Mesodermal cell (in vitro differentiated cells): Measurements from ENCODE around the gene PAPOLB.

Source experiments
- H3K27ac ChIP-seq: 2 replicates; pipeline ENCODE4 v1.7.0; 2013; ENCODE audit warnings: mild to moderate bottlenecking, low read depth, low read length, moderate library complexity; ENCODE audit not compliant: severe bottlenecking
- H3K36me3 ChIP-seq: 2 replicates; pipeline ENCODE4 v1.7.1; 2013; ENCODE audit warnings: mild to moderate bottlenecking, low read length, moderate library complexity; ENCODE audit not compliant: control insufficient read depth, insufficient read depth
- H3K4me1 ChIP-seq: one replicate; pipeline ENCODE4 v1.7.1; 2013; ENCODE audit warnings: mild to moderate bottlenecking, low read length; ENCODE audit not compliant: insufficient read depth, control insufficient read depth, poor library complexity, severe bottlenecking
- H3K4me3 ChIP-seq: 2 replicates; pipeline ENCODE4 v1.7.0; 2013; ENCODE audit warnings: low read length, control low read depth, mild to moderate bottlenecking; ENCODE audit not compliant: insufficient read depth, poor library complexity, severe bottlenecking; ENCODE audit errors: extremely low read depth
- H3K9me3 ChIP-seq: 2 replicates; pipeline ENCODE4 v1.7.1; 2013; ENCODE audit warnings: mild to moderate bottlenecking, low read length, moderate library complexity; ENCODE audit not compliant: control insufficient read depth
- WGBS, 2 experiments: methylation state at CpG; one replicate each; pipeline ENCODE4 v1.1.5; 2013; ENCODE audit warnings: missing lambda C conversion rate in 2 of 2; ENCODE audit not compliant: insufficient coverage in 2 of 2; 5-methylcytosine and 5-hydroxymethylcytosine counted together

The PAPOLB gene

DNA sequence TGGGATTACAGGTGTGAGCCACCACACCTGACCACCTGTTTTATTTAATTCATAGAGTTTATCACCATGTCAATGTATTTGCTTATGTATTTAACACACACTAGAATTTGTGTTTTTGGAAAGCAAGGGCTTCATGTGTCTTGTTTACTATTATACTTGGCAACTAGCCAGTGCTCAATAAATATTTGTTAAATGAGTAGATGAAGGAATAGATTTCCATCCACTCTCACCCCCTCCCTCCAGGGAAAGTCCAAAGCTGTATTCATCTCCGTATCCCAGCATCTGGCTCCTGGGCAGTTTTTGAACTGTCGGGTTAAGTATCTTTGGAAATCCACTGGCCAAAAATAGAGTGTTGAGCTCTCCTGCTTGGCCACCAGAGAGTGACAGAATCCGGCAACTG lies 26.3 kb upstream of the PAPOLB start:
- Histone ChIP-seq H3K36me3 (no peaks in the 10 kb centered on the region), H3K4me3 (no peak overlapping the region), H3K27ac (no peak overlapping the region), H3K4me1 (no peaks in the 10 kb centered on the region), H3K9me3 (no peaks in the 10 kb centered on the region)
- WGBS, 2 experiments, result 89 to 95% methylated on average over 2 to 3 of the region's 3 CpGs

DNA sequence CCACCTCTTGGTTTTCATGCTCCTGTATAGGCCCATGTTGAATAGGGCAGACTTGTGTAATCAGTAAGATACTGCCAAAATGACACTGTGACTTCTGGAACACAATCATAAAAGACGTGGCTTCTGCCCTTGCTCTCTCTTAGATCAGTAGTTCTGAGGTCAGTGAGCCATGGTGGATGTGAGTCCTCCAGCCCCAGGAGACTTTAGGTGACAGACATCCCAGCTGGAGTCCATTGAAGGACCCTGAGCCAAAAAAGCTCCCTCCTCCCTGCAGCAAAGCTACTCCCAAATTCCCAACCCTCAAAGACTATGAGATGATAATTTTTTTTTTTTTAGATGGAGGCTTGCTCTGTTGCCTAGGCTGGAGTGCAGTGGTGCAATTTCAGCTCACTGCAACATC lies 24.8 kb upstream of the PAPOLB start:
- Histone ChIP-seq H3K36me3 (no peaks in the 10 kb centered on the region), H3K9me3 (no peaks in the 10 kb centered on the region), H3K4me3 (no peak overlapping the region), H3K27ac (no peak overlapping the region), H3K4me1 (peaks cover 6% of the 10 kb centered on the region)
- WGBS, 2 experiments, result 33 to 83% methylated on average over 1 of the region's 1 CpG

DNA sequence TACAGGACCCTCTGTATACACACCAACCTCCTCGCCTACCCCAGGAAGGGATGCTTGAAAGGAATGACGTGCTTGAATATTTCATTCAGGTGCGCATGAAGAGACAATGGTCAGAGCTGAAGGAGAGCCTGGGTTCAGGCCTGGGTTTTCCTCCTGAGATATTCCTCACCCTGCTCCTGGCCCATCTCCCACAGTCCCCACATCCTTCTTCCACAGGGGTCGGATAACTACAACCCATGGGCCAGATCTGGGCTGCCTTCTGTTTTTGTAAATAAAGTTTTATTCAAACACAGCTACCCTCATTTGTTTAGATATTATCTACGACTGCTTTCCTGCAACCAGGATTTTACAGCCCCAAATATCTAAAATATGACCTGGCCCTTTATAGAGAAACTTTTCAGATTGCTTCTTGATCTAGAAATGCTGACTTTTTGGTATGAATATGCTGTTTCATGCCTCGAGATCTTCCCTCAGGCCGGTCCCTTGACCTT lies 23.5 kb upstream of the PAPOLB start:
- no peak overlapping the region for H3K27ac ChIP-seq
- WGBS, 2 experiments, result 97 to 100% methylated on average over 4 to 5 of the region's 7 CpGs
- no peaks in the 10 kb centered on the region for H3K9me3 ChIP-seq
- peaks cover 9% of the 10 kb centered on the region for H3K4me1 ChIP-seq
- H3K36me3 ChIP-seq, result no peaks in the 10 kb centered on the region
- no peak overlapping the region for H3K4me3 ChIP-seq

DNA sequence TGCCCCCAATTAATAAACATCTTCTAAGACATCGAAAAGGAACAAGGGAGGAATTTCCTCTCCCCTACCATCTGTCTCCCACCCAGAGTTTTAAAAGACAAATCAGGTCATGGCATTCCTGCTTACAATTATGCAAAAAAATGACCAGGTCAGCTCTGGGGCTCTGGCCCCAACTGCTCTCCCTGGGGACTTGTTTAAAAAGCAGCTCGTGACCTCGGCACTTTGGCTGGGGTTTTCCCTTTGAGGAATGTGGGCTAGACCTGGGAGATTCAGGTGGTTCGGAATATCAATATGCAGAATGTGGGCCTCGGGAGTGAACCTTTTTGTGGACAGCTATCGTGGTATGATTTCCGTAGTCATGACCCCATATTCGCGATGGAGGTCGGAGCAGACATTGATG lies 22.3 kb upstream of the PAPOLB start:
- peaks cover 9% of the 10 kb centered on the region for H3K4me1 ChIP-seq

DNA sequence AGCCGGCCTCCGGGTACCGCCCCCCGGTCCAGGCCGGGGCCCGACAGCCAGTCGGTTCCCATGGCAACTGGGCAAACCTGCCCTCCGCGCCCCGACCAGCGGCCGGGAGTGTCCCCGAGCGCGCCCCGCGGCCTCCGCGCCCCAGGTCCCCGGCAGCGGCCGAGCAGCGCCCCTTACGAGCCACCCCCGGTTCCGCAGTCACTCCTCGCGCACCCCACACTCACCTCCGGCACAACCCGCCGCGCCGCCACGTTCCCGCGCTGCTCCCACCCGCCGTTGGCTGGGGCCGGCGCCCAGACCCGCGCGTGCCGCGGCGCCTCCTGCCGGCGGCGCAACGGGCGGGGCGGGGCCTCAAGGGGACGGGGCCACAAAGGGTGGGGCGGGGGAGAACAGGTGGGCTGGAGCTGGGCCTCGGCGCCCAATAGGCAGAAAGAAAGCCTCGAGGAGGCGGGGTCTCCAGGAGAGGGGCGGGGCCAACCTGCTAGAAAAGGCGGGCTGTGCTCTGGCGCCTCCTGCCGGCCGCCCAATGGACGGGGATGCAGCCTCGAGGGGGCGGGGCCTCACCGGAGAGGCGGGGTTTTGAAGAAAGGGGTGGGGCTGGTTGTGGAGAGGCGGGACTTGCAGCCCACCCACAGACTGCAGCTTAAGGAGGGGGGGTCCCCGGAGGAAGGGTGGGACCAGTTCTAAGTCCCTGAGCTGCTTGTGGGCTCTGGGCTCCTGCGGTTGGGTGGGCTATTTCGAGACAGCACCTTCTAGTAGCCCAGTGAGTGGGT lies 21.7 kb upstream of the PAPOLB start, which contains the start of gene RADIL:
RADIL (minus strand) TSS at position 345 of the 773 bp plus-strand sequence. CDS start 5,577 bp downstream, outside the sequence.
- Histone ChIP-seq H3K4me1 (peaks cover 9% of the 10 kb centered on the region), H3K27ac (peak within 1 kb of the TSS; percentile 95), H3K4me3 (peak within 1 kb of the TSS; percentile 64), H3K36me3 (no peaks in the 10 kb centered on the region), H3K9me3 (no peaks in the 10 kb centered on the region)
- WGBS, 2 experiments, result 1% methylated on average over 31 to 58 of the region's 72 CpGs

More for the DNA sequence above, 22.3 kb upstream of the PAPOLB start:
- Histone ChIP-seq H3K27ac (no peak overlapping the region), H3K36me3 (no peaks in the 10 kb centered on the region), H3K4me3 (no peak overlapping the region), H3K9me3 (no peaks in the 10 kb centered on the region)
- WGBS, 2 experiments, result 91 to 94% methylated on average over 9 to 10 of the region's 10 CpGs

DNA sequence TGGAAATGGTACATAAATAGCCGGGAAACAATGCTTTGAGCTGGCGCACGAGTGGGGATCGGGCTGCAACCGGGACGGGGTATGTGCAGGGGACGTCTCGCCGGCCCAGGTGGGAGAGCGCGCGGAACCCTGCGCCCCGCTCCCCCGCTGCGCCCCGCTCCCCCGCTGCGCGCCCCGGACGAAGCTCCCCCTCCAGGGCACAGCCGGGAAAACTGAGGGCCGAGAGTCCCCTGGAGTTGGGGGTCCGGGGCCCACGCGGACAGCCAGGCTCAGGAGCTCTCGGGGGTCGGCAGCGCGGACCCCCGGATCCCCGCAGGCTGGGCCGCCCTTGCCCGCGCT lies 21.2 kb upstream of the PAPOLB start:
- 0% methylated on average over 9 to 15 of the region's 36 CpGs for WGBS, 2 experiments
- no peaks in the 10 kb centered on the region for H3K36me3 ChIP-seq

DNA sequence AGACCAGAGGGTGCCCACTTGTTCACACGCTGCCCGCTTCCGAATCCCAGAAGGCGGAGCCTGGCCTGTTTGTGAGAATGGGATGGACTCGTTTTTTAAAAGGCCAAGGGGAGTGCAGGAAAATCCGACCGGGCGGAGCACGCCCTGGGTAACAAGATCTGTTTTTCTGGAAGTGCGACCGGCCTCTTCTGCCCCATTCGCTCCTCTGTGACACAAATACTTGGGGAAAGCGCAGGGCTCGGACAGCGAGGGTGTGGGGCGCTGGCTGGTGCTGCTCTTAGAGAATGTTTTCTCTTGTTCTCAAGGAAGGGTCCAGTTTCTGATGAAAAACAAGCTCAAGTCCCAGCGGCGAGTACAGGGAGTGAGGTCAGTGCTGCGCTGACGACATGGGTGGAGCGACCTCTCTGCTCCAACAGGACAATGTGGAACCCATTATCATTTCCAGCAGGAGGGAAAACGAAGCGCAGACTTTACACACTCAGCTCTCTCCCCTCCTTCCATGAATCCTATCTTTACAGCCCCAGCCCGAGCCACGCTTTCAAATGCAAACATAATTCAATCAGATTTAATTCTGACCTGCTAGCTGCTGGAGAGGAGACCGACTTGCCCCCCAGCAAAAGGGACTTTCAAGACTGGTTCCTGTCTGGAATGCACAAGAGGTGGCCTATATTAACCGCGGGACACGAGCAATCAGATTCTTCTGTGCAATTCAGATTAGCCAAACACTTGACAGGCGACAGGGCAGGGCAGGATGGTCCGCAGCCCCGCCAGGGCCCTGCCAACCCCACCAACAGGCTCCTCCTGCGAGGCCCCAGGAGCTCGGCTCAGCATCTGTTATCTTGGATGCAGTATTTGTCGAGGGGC lies 20.6 kb upstream of the PAPOLB start:
- H3K4me3 ChIP-seq, result peak overlapping the region; percentile 64
- H3K27ac ChIP-seq, result peak overlapping the region; percentile 95
- WGBS, 2 experiments, result 3 to 6% methylated on average over 28 to 32 of the region's 35 CpGs
- peaks cover 4% of the 10 kb centered on the region for H3K36me3 ChIP-seq
- no peaks in the 10 kb centered on the region for H3K9me3 ChIP-seq
- peaks cover 9% of the 10 kb centered on the region for H3K4me1 ChIP-seq

More for the DNA sequence above, 21.2 kb upstream of the PAPOLB start:
- H3K27ac ChIP-seq, result peak overlapping the region; percentile 95
- H3K9me3 ChIP-seq, result no peaks in the 10 kb centered on the region
- peaks cover 9% of the 10 kb centered on the region for H3K4me1 ChIP-seq
- H3K4me3 ChIP-seq, result peak overlapping the region; percentile 64

DNA sequence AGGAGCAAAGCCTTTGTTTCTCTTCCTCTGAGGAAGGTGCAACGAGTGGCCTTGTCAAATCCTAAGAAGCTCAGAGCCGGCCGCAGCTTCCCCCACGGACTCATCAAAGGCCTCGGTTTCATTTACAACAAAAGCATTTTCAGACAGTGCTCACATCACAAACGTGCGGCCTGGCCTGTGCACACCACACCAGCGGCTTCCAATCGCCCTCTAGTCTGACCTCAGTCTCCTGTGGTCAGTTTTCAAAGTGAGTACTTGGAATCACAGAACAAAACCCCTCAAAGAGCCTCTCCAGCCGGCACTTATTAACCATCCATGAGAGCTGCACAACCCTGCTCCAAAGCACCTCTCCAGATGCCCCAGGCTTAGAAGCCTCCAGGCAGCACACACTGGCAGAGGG lies 18.4 kb upstream of the PAPOLB start:
- Histone ChIP-seq H3K9me3 (no peaks in the 10 kb centered on the region), H3K4me3 (no peak overlapping the region), H3K4me1 (peaks cover 9% of the 10 kb centered on the region), H3K27ac (no peak overlapping the region), H3K36me3 (peaks cover 19% of the 10 kb centered on the region)
- WGBS, 2 experiments, result 87 to 89% methylated on average over 8 to 10 of the region's 10 CpGs

DNA sequence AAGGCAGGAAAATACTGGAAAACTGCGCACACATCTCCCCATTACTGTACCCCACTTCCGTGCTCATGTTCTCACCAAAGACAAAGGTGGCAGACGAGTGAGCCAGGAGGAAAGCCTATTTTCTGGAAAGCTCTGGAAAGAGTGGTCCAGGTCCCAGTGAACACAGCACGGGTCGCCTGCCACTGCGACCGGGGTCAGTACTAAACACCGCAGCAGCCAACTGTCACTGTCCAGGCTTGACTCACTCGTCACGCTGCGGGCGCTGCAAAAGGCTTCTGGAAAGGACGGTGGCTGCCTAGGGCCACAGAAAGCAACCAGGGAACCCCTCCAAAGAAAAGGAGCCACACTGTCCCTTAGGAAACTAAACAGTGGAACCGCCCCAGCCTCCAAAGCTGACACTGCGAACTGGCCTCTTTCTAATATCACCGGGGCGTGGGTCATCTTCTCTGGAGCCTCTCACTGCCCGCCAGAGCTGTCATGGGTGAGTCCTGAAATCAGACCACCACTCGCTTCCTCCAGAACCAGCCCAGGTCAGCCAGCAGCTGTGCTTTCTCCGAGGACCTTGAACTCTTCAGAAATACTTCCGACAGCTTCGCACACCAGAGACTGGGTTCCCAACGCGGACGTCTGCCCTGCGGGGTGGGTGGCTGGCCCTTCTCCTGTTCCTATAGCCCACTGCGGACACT lies 17.7 kb upstream of the PAPOLB start:
- H3K9me3 ChIP-seq, result no peaks in the 10 kb centered on the region
- WGBS, 2 experiments, result 93 to 94% methylated on average over 26 to 27 of the region's 27 CpGs
- H3K27ac ChIP-seq, result no peak overlapping the region
- H3K4me1 ChIP-seq, result peaks cover 9% of the 10 kb centered on the region
- no peak overlapping the region for H3K4me3 ChIP-seq
- peaks cover 21% of the 10 kb centered on the region for H3K36me3 ChIP-seq
